Smooth muscle cell (in vitro differentiated cells): ENCODE results near the gene GALNTL6. TPM values are rescaled to one million over a fixed set of nuclear protein-coding genes. Genes with fewer than 3 reads are reported as not detected.

Source experiments
- DNase-seq: peaks from one replicate; lab custom pipeline; 2025; ENCODE audit not compliant: unreplicated experiment; lab: John Stamatoyannopoulos, UW
- H2AFZ ChIP-seq: fragments of 200-600 bp; sonication (generic); 2 replicates; pipeline ENCODE4 v1.6.0; 2016; ENCODE audit warnings: antibody characterized with exemption, low read depth, mild to moderate bottlenecking
- H3F3A ChIP-seq: fragments of 200-600 bp; sonication (generic); 2 replicates; pipeline ENCODE4 v1.6.0; 2017; ENCODE audit warnings: antibody characterized with exemption, low read depth
- H3K27ac ChIP-seq: fragments of 200-600 bp; sonication (generic); 2 replicates; pipeline ENCODE4 v1.5.1; 2016; ENCODE audit warnings: low read depth, mild to moderate bottlenecking
- H3K27me3 ChIP-seq: fragments of 200-600 bp; sonication (generic); 2 replicates; pipeline ENCODE4 v1.6.1; 2016; ENCODE audit warnings: low read depth, mild to moderate bottlenecking
- H3K36me3 ChIP-seq: fragments of 200-600 bp; sonication (generic); 2 replicates; pipeline ENCODE4 v1.5.1; 2016; ENCODE audit warnings: low read depth
- H3K4me1 ChIP-seq: fragments of 200-600 bp; sonication (generic); 2 replicates; pipeline ENCODE4 v1.5.1; 2016; ENCODE audit warnings: low read depth
- H3K4me2 ChIP-seq: fragments of 200-600 bp; sonication (generic); 2 replicates; pipeline ENCODE4 v1.6.0; 2016; ENCODE audit warnings: mild to moderate bottlenecking
- H3K4me3 ChIP-seq: fragments of 200-600 bp; sonication (generic); 2 replicates; pipeline ENCODE4 v1.5.1; 2016; ENCODE audit warnings: mild to moderate bottlenecking
- H3K79me2 ChIP-seq: fragments of 200-600 bp; sonication (generic); 2 replicates; pipeline ENCODE4 v1.6.0; 2016; ENCODE audit warnings: low read depth, mild to moderate bottlenecking
- H3K9ac ChIP-seq: fragments of 200-600 bp; sonication (generic); 2 replicates; pipeline ENCODE4 v1.6.0; 2016; ENCODE audit warnings: low read depth
- H3K9me3 ChIP-seq: fragments of 200-600 bp; sonication (generic); replicated peaks from 2 replicates; pipeline ENCODE4 v1.5.1; 2016; ENCODE audit warnings: low read depth
- H4K20me1 ChIP-seq: fragments of 200-600 bp; sonication (generic); 2 replicates; pipeline ENCODE4 v1.6.0; 2016; ENCODE audit warnings: low read depth
- WGBS: methylation state at CpG from one replicate; pipeline ENCODE4 v1.1.7; 2016; ENCODE audit warnings: low lambda C conversion rate; 5-methylcytosine and 5-hydroxymethylcytosine counted together
- polyA plus RNA-seq: library from polyadenylated mRNA; unstranded; fragments of >200 nt; fragmentation: Nextera tagmentation; extraction: Ambion mirVana; gene quantifications from 2 replicates; pipeline ENCODE4 v1.2.1, GENCODE V29; 2016
- total RNA-seq: library from RNA; depleted of rRNA; stranded (reverse); fragments of >200 nt; gene quantifications from 2 replicates; pipeline ENCODE4 v1.2.3, GENCODE V29; 2014
- TF ChIP-seq, protein P1 (sequence below): fragments of 200-600 bp; sonication (generic); IDR thresholded peaks from 2 replicates; pipeline ENCODE4 v1.5.1; 2017; ENCODE audit warnings: borderline replicate concordance, mild to moderate bottlenecking, antibody characterized with exemption; ENCODE audit not compliant: insufficient read depth, poor library complexity, severe bottlenecking

Gene GALNTL6
- total and polyA plus RNA-seq, 2 experiments from 2014 or later = 0.18 to 1.3 TPM

DNA sequence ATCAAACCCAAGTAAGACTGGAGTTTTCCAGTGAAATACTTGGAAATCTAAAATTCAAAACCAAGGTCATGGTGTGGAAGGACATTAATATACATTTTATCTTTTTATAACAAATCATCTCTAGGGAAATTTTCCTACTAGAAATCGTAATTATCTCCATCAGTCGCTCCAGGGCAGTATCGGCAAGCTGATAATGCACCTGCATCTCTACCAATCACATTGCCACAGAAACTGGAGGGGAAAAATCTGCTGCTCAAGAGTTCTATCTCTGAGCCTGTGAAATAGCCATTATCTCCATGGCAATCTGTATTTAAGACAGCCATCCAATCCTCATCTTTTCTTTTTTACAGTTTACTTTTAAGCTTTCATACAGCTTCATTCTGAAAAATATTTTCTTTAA, 817.1 kb downstream of the GALNTL6 start:
- Histone ChIP-seq H3K4me2 (no peak overlapping the region), H2AFZ (no peak overlapping the region), H3K27ac (no peak overlapping the region), H3K36me3 (no peaks in the 10 kb centered on the region), H3F3A (no peaks in the 10 kb centered on the region), H3K27me3 (no peaks in the 10 kb centered on the region), H3K9me3 (no peaks in the 10 kb centered on the region), H4K20me1 (no peaks in the 10 kb centered on the region), H3K9ac (no peak overlapping the region), H3K4me3 (no peak overlapping the region), H3K79me2 (no peaks in the 10 kb centered on the region), H3K4me1 (no peaks in the 10 kb centered on the region)
- 87% methylated on average over 3 of the region's 3 CpGs for WGBS
- TF ChIP-seq, protein P1, sequence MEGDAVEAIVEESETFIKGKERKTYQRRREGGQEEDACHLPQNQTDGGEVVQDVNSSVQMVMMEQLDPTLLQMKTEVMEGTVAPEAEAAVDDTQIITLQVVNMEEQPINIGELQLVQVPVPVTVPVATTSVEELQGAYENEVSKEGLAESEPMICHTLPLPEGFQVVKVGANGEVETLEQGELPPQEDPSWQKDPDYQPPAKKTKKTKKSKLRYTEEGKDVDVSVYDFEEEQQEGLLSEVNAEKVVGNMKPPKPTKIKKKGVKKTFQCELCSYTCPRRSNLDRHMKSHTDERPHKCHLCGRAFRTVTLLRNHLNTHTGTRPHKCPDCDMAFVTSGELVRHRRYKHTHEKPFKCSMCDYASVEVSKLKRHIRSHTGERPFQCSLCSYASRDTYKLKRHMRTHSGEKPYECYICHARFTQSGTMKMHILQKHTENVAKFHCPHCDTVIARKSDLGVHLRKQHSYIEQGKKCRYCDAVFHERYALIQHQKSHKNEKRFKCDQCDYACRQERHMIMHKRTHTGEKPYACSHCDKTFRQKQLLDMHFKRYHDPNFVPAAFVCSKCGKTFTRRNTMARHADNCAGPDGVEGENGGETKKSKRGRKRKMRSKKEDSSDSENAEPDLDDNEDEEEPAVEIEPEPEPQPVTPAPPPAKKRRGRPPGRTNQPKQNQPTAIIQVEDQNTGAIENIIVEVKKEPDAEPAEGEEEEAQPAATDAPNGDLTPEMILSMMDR = no peak
- no peak for DNase-seq

DNA sequence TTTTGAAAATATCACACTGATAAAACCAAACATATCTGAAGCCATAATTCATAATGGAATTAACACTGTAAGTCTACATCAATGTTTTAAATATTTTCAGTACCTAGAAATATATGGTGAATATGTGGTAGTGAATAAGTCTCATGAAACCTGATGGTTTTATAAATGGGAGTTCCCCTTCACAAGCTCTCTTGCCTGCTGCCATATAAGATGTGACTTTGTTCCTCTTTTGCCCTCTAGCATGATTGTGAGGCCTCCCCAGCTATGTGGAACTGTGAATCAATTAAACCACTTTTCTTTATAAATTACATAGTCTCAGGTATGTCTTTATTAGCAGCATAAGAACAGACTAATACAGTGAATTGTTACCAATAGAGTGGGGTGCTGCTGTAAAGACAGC, 818.6 kb downstream of the GALNTL6 start:
- Histone ChIP-seq H4K20me1 (no peaks in the 10 kb centered on the region), H2AFZ (no peak overlapping the region), H3K4me1 (no peaks in the 10 kb centered on the region), H3K36me3 (no peaks in the 10 kb centered on the region), H3K79me2 (no peaks in the 10 kb centered on the region), H3K4me3 (no peak overlapping the region), H3K27me3 (no peaks in the 10 kb centered on the region), H3K27ac (no peak overlapping the region), H3F3A (no peaks in the 10 kb centered on the region), H3K9me3 (no peaks in the 10 kb centered on the region), H3K4me2 (no peak overlapping the region), H3K9ac (no peak overlapping the region)
- TF ChIP-seq, protein P1 = no peak
- no peak for DNase-seq

DNA sequence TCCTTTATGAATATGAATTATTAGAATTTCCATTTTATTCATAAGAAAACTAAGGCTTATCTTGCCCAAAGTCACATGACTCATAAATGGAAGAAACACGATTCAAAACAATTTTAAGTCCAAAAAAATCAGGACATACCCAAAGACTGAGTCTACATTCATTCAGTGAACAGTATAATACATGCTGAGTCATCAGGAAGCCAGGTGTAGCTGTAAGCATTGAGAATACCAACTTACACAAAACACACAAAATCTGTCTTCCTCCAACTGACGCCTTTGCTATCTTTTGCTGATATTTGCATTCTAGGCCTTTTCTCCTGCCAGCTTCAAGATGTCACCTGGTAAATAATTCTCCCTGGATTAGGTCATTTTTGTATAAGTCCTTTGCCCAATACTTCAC, 835.3 kb downstream of the GALNTL6 start:
- no peaks in the 10 kb centered on the region for H3K4me1 ChIP-seq
- no peaks in the 10 kb centered on the region for H4K20me1 ChIP-seq
- H3K27ac ChIP-seq = no peak overlapping the region
- no peak overlapping the region for H3K9ac ChIP-seq
- 69% methylated on average over 2 of the region's 2 CpGs for WGBS
- H3F3A ChIP-seq = no peaks in the 10 kb centered on the region
- no peaks in the 10 kb centered on the region for H3K9me3 ChIP-seq
- H3K36me3 ChIP-seq = no peaks in the 10 kb centered on the region
- DNase-seq = no peak
- no peaks in the 10 kb centered on the region for H3K79me2 ChIP-seq
- no peak overlapping the region for H3K4me3 ChIP-seq
- H3K27me3 ChIP-seq = no peaks in the 10 kb centered on the region
- H3K4me2 ChIP-seq = no peak overlapping the region
- no peak overlapping the region for H2AFZ ChIP-seq
- TF ChIP-seq, protein P1 = no peak

DNA sequence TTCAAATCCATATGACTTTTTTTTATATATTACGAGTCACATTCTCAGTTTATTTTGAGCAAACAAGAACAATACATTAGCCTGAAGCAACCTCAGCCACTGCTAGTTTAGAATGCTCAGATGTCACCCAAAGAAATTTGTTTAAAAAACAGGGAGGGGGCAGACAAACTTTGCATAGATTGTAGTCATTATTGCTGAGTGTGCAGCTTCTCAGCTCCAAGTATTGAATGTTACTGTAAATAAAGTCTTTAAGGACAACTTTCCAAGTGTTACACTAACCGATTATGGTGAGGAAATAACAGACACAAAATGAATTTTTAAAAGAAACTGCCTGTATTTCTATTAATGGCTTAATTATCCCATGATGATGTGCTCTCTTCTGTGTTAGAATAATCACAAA, 835.9 kb downstream of the GALNTL6 start:
- no peaks in the 10 kb centered on the region for H3K9me3 ChIP-seq
- no peak overlapping the region for H3K4me2 ChIP-seq
- no peak overlapping the region for H3K27ac ChIP-seq
- no peak overlapping the region for H3K9ac ChIP-seq
- H3K36me3 ChIP-seq = no peaks in the 10 kb centered on the region
- H3K4me3 ChIP-seq = no peak overlapping the region
- TF ChIP-seq, protein P1 = no peak
- H2AFZ ChIP-seq = no peak overlapping the region
- no peaks in the 10 kb centered on the region for H3K79me2 ChIP-seq
- H3F3A ChIP-seq = no peaks in the 10 kb centered on the region
- no peak for DNase-seq
- no peaks in the 10 kb centered on the region for H3K27me3 ChIP-seq
- WGBS = 90% methylated on average over 2 of the region's 2 CpGs
- no peaks in the 10 kb centered on the region for H4K20me1 ChIP-seq
- no peaks in the 10 kb centered on the region for H3K4me1 ChIP-seq
